GM12878 (cell line): Measurements from ENCODE around the gene ZCCHC4. TPM values are rescaled to one million over a fixed set of nuclear protein-coding genes. Genes with fewer than 3 reads are reported as not detected.

Source experiments
- ATAC-seq: fragments of 200-7000 bp; cut with Tn5 transposase; 3 replicates; pipeline ENCODE4 v1.9.1; 2020; ENCODE audit warnings: mild to moderate bottlenecking, moderate library complexity
- BruUV-seq: library from RNA; stranded (reverse); fragments of 400-500 nt; replicated peaks from 2 replicates; lab custom pipeline; 2021; lab: Mats Ljungman, UMichigan
- CTCF ChIA-PET: fragments of 300-600 bp; sonication (Branson Sonifier 250); formaldehyde crosslinking; extraction: SDS; loops from one replicate; lab custom pipeline; 2021; ENCODE audit warnings: inconsistent platforms; lab: Yijun Ruan, JAX
- POLR2A ChIA-PET: fragments of 350-600 bp; formaldehyde crosslinking; extraction: SDS; loops from one replicate; lab custom pipeline; 2021; ENCODE audit warnings: inconsistent platforms; lab: Charles Lee
- RAD21 ChIA-PET: fragments of 300-600 bp; sonication (Branson Sonifier 250); formaldehyde crosslinking; loops from one replicate; lab custom pipeline; 2023; ENCODE audit warnings: antibody characterized with exemption; ENCODE audit not compliant: unreplicated experiment; lab: Charles Lee
- SMC1A ChIA-PET: fragments of 300-600 bp; sonication (Branson Sonifier 250); formaldehyde crosslinking; loops from one replicate; lab custom pipeline; 2023; ENCODE audit not compliant: unreplicated experiment, uncharacterized antibody; lab: Charles Lee
- DNase-seq: peaks from one replicate; pipeline ENCODE4 v3.0.0-alpha.2; 2011; ENCODE audit warnings: low read depth, low spot score
- FAIRE-seq: peaks from 3 replicates; lab custom pipeline; 2011; peaks lifted over from hg19 to GRCh38; lab: Jason Lieb, UNC
- H2AFZ ChIP-seq: 2 replicates; pipeline ENCODE4 v1.6.0; 2011; ENCODE audit warnings: low read depth, low read length, control low read depth; ENCODE audit not compliant: control insufficient read depth
- H3K27ac ChIP-seq: 2 replicates; pipeline ENCODE4 v1.5.1; 2011; ENCODE audit warnings: control low read depth; ENCODE audit not compliant: control insufficient read depth, insufficient read depth
- H3K27me3 ChIP-seq, 2 experiments: replicated peaks in 1 of 2; 2 replicates each; pipeline versions ENCODE4 v1.6.0 to v1.6.1; 2011; ENCODE audit warnings: low read length in 1 of 2; ENCODE audit not compliant: control insufficient read depth in 2 of 2, insufficient read depth in 2 of 2
- H3K36me3 ChIP-seq, 2 experiments: 2 replicates each; pipeline ENCODE4 v1.5.1; 2011; ENCODE audit warnings: low read length in 1 of 2; ENCODE audit not compliant: control insufficient read depth in 2 of 2, insufficient read depth in 2 of 2
- H3K4me1 ChIP-seq: 2 replicates; pipeline ENCODE4 v1.6.1; 2011; ENCODE audit warnings: mild to moderate bottlenecking, low read length, moderate library complexity, mixed read lengths; ENCODE audit not compliant: control insufficient read depth, insufficient read depth
- H3K4me2 ChIP-seq: 2 replicates; pipeline ENCODE4 v1.6.0; 2011; ENCODE audit warnings: control low read depth; ENCODE audit not compliant: control insufficient read depth, insufficient read depth
- H3K4me3 ChIP-seq: fragments of 200-600 bp; sonication (generic); 2 replicates; pipeline ENCODE4 v1.5.1; 2016
- H3K79me2 ChIP-seq: 2 replicates; pipeline ENCODE4 v1.6.0; 2011; ENCODE audit warnings: low read length; ENCODE audit not compliant: control insufficient read depth, insufficient read depth
- H3K9ac ChIP-seq: 2 replicates; pipeline ENCODE4 v1.8.0; 2011; ENCODE audit warnings: low read length, control low read depth, mixed read lengths; ENCODE audit not compliant: control insufficient read depth, insufficient read depth
- H3K9me3 ChIP-seq: replicated peaks from 3 replicates; pipeline ENCODE4 v1.5.1; 2011; ENCODE audit warnings: mild to moderate bottlenecking, low read length; ENCODE audit not compliant: control insufficient read depth, insufficient read depth
- H4K20me1 ChIP-seq: 2 replicates; pipeline ENCODE4 v1.6.0; 2011; ENCODE audit not compliant: control insufficient read depth, insufficient read depth
- EGR1 ChIP-seq, 2 experiments: IDR thresholded peaks; 1 replicate in 1 of 2; 2 replicates in 1 of 2; pipeline ENCODE4 v1.6.1; 2011 to 2012; ENCODE audit warnings: low read depth in 2 of 2, low read length in 2 of 2, borderline replicate concordance in 1 of 2, mild to moderate bottlenecking in 1 of 2, moderate library complexity in 1 of 2
- EP300 ChIP-seq, 2 experiments: fragments of 150-350 bp in 1 of 2; IDR thresholded peaks; 2 replicates each; pipeline ENCODE4 v1.6.1; 2011 to 2012; ENCODE audit warnings: low read depth in 2 of 2, low read length in 2 of 2, borderline replicate concordance in 1 of 2, improper control_type of control experiment in 1 of 2, inconsistent platforms in 1 of 2; ENCODE audit not compliant: control insufficient read depth in 1 of 2
- GABPA ChIP-seq: IDR thresholded peaks from 2 replicates; pipeline ENCODE4 v1.6.1; 2014; ENCODE audit warnings: antibody characterized with exemption, low read depth, mild to moderate bottlenecking, inconsistent platforms
- KAT2A ChIP-seq: conservative IDR thresholded peaks from 2 replicates; pipeline ENCODE4 v1.6.1; 2011; ENCODE audit warnings: low read depth, low read length; ENCODE audit not compliant: control insufficient read depth
- MTA3 ChIP-seq: IDR thresholded peaks from 2 replicates; pipeline ENCODE4 v1.6.1; 2012; ENCODE audit warnings: low read length, inconsistent platforms, borderline replicate concordance
- MYB ChIP-seq: fragments of 150-350 bp; IDR thresholded peaks from 2 replicates; pipeline ENCODE4 v1.6.1; 2014; ENCODE audit warnings: mild to moderate bottlenecking, low read depth, low read length, borderline replicate concordance
- SUZ12 ChIP-seq: fragments of 200-600 bp; sonication (generic); IDR thresholded peaks from one replicate; pipeline ENCODE4 v1.6.1; 2018; ENCODE audit warnings: antibody characterized with exemption, mild to moderate bottlenecking; ENCODE audit not compliant: unreplicated experiment
- WRNIP1 ChIP-seq: IDR thresholded peaks from 2 replicates; pipeline ENCODE4 v1.6.1; 2011; ENCODE audit warnings: low read depth, low read length, improper control_type of control experiment, borderline replicate concordance
- ZNF217 ChIP-seq: fragments of 450-650 bp; IDR thresholded peaks from 2 replicates; pipeline ENCODE4 v1.6.1; 2017; ENCODE audit warnings: antibody characterized with exemption, mild to moderate bottlenecking
- ZNF384 ChIP-seq: IDR thresholded peaks from 2 replicates; pipeline ENCODE4 v1.6.1; 2012; ENCODE audit warnings: low read depth, mild to moderate bottlenecking, low read length, improper control_type of control experiment, borderline replicate concordance
- ZNF622 ChIP-seq: fragments of 450-650 bp; IDR thresholded peaks from 2 replicates; pipeline ENCODE4 v1.6.1; 2017; ENCODE audit warnings: mild to moderate bottlenecking, inconsistent platforms
- WGBS: methylation state at CpG from one replicate; pipeline ENCODE4 v1.1.6; 2016; ENCODE audit warnings: low lambda C conversion rate; ENCODE audit not compliant: insufficient replicate concordance, insufficient coverage; ENCODE audit errors: missing lambda C conversion rate; 5-methylcytosine and 5-hydroxymethylcytosine counted together
- in situ Hi-C: fragments of 300-500 bp; cut with MboI; formaldehyde crosslinking; loops from 9 replicates; pipeline ENCODE4 v1.14.3; 2018; ENCODE audit warnings: mixed read lengths
- intact Hi-C: fragments of 100-400 bp; cut with micrococcal nuclease; formaldehyde crosslinking; loops from one replicate; pipeline ENCODE4 v1.14.2; 2022; ENCODE audit not compliant: unreplicated experiment
- polyA plus RNA-seq, 11 experiments: library from polyadenylated mRNA; depleted of rRNA in 4 of 11; unstranded in 6 of 11; stranded (reverse) in 5 of 11; fragments of >200 nt; fragmentation: Nextera tagmentation in 4 of 11; fragmentation: Illumina TruSeq in 1 of 11; extraction: Ambion mirVana in 4 of 11; extraction: Trizol in 1 of 11; gene quantifications; 1 replicate in 1 of 11; 2 replicates in 10 of 11; pipeline versions ENCODE4 v1.2.1 to v1.2.3, GENCODE V29; 2011 to 2016; ENCODE audit warnings: inconsistent platforms in 2 of 11, missing spikeins in 2 of 11, low read depth in 1 of 11
- total RNA-seq, 4 experiments: library from RNA; depleted of rRNA in 3 of 4; stranded (reverse); fragments of >200 nt in 3 of 4; fragmentation: Illumina TruSeq in 1 of 4; extraction: Trizol in 1 of 4; gene quantifications; 2 replicates each; pipeline versions ENCODE4 v1.2.1 to v1.2.3, GENCODE V29; 2013 to 2021
- TF ChIP-seq, protein P1 (sequence below): fragments of 450-650 bp; formaldehyde crosslinking; IDR thresholded peaks from 2 replicates; pipeline ENCODE4 v1.5.0; 2022; ENCODE audit warnings: mild to moderate bottlenecking, missing genetic modification characterization

Gene ZCCHC4
- total and polyA plus RNA-seq, 10 of the 15 experiments (the other 5 are each of a cell fraction or from before 2014, with no cell fraction given), result 3.2 to 17.7 (median 12.7) TPM

- H4K20me1 ChIP-seq, result no peaks in the 10 kb centered on the region
- BruUV-seq, result no TSS peak
- no peaks in the 10 kb centered on the region for H3K27me3 ChIP-seq
- H2AFZ ChIP-seq, result no peak overlapping the region
- intact Hi-C loops (no loop called here), in situ Hi-C loops (loop anchor here (25.0 kb wide), 1 partner anchor 174 kb away; no protein-coding TSS in a partner anchor)
- ChIA-PET SMC1A (no interaction called here), CTCF (no interaction called here), RAD21 (no interaction called here), POLR2A (no interaction called here)
- WGBS, result 100% methylated on average over 9 of the region's 9 CpGs
- H3K9me3 ChIP-seq, result no peaks in the 10 kb centered on the region
- TF ChIP-seq SUZ12, result no peak
- DNase-seq, result no peak
- FAIRE-seq, result no peak
- H3K36me3 ChIP-seq, result no peaks in the 10 kb centered on the region
- no peak overlapping the region for H3K9ac ChIP-seq
- no peak overlapping the region for H3K27ac ChIP-seq
- no peak overlapping the region for H3K4me2 ChIP-seq
- no peaks in the 10 kb centered on the region for H3K4me1 ChIP-seq
- no peaks in the 10 kb centered on the region for H3K79me2 ChIP-seq
- H3K4me3 ChIP-seq, result no peak overlapping the region
- ATAC-seq, result no peak
Measured at GRCh38 chr4:25361253-25361652, 48.7 kb downstream of the ZCCHC4 start.

DNA sequence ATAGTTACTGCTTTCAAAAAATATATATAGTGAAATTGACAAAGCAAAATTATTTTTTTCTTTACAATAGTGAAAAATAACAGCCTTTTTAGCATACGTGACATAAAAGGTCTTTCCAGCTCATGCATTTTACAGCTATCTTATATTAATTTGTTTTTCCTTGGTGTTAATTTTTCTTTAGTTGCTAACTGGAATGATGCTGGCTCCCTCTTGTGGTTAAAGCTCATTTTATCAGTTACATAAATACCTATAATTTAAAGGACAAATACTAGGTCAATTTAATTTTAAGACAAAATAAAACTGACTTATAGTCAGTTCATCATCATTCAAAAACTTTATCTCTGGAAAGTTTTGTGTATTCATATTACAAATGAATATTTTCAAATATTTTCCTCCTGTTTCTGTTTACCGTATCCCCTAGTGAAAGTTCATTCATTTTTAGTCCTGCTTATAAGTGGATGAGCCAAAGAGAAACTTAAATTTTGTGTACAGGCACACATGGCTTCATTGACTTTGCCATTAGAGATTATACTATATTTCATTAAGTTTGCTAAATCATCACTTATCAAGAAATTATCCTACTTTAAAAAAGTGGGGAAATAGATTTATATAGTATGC lies 54.5 kb downstream of the ZCCHC4 start:
- intact Hi-C loops (loop anchor here (1.0 to 2.0 kb wide), 2 partner anchors 187 to 386 kb away; no protein-coding TSS in a partner anchor), in situ Hi-C loops (loop anchor here (25.0 kb wide), 1 partner anchor 180 kb away; no protein-coding TSS in a partner anchor)
- H4K20me1 ChIP-seq, result no peaks in the 10 kb centered on the region
- no TSS peak for BruUV-seq
- no peak overlapping the region for H2AFZ ChIP-seq
- ATAC-seq (peak; percentile 31; the same call in 1 of the 3 replicates), FAIRE-seq (no peak), DNase-seq (no peak)
- H3K36me3 ChIP-seq, result 0 out of 4 replicates have a peak, but pooled peaks cover 0 to 5% of the 10 kb centered on the region in 2 experiments
- no peak overlapping the region for H3K9ac ChIP-seq
- no peaks in the 10 kb centered on the region for H3K9me3 ChIP-seq
- H3K27me3 ChIP-seq, result no peaks in the 10 kb centered on the region
- ChIA-PET RAD21 (interaction anchor here (0.7 to 3.6 kb wide), 17 partner anchors 11 to 830 kb away, joined by 3 to 20 read pairs (median 4); partner anchors contain the start of genes PI4K2B, SEPSECS and ZCCHC4), POLR2A (interaction anchor here (1.4 to 2.4 kb wide), 2 partner anchors 10 to 11 kb away, joined by 3 to 8 read pairs; no protein-coding TSS in a partner anchor), CTCF (interaction anchor here (0.6 to 5.2 kb wide), 40 partner anchors 10 to 878 kb away, joined by 3 to 100 read pairs (median 5); partner anchors contain the start of genes ANAPC4, PI4K2B, SEPSECS and ZCCHC4), SMC1A (interaction anchor here (0.8 to 5.0 kb wide), 19 partner anchors 10 to 387 kb away, joined by 3 to 38 read pairs (median 8); partner anchors contain the start of genes ANAPC4, PI4K2B and SEPSECS)
- no peaks in the 10 kb centered on the region for H3K79me2 ChIP-seq
- H3K4me2 ChIP-seq, result no peak overlapping the region
- WGBS, result 48% methylated on average over 2 of the region's 2 CpGs
- no peak overlapping the region for H3K27ac ChIP-seq
- H3K4me1 ChIP-seq, result no peaks in the 10 kb centered on the region
- H3K4me3 ChIP-seq, result no peak overlapping the region
- no peak for TF ChIP-seq MYB
- TF ChIP-seq WRNIP1, result no peak
- no peak for TF ChIP-seq GABPA
- no peak for TF ChIP-seq ZNF217
- no peak for TF ChIP-seq KAT2A
- no peak for TF ChIP-seq EGR1 (IDR thresholded peaks at IDR 0.05; ENCODE audit: borderline replicate concordance in 1 of 2, low read depth in 2 of 2, low read length in 2 of 2)
- TF ChIP-seq ZNF384, result no peak
- TF ChIP-seq MTA3, result no peak
- no peak for TF ChIP-seq EP300 (IDR thresholded peaks at IDR 0.05; ENCODE audit: borderline replicate concordance in 1 of 2, control insufficient read depth in 1 of 2, low read depth in 2 of 2, low read length in 2 of 2)
- TF ChIP-seq, protein P1, sequence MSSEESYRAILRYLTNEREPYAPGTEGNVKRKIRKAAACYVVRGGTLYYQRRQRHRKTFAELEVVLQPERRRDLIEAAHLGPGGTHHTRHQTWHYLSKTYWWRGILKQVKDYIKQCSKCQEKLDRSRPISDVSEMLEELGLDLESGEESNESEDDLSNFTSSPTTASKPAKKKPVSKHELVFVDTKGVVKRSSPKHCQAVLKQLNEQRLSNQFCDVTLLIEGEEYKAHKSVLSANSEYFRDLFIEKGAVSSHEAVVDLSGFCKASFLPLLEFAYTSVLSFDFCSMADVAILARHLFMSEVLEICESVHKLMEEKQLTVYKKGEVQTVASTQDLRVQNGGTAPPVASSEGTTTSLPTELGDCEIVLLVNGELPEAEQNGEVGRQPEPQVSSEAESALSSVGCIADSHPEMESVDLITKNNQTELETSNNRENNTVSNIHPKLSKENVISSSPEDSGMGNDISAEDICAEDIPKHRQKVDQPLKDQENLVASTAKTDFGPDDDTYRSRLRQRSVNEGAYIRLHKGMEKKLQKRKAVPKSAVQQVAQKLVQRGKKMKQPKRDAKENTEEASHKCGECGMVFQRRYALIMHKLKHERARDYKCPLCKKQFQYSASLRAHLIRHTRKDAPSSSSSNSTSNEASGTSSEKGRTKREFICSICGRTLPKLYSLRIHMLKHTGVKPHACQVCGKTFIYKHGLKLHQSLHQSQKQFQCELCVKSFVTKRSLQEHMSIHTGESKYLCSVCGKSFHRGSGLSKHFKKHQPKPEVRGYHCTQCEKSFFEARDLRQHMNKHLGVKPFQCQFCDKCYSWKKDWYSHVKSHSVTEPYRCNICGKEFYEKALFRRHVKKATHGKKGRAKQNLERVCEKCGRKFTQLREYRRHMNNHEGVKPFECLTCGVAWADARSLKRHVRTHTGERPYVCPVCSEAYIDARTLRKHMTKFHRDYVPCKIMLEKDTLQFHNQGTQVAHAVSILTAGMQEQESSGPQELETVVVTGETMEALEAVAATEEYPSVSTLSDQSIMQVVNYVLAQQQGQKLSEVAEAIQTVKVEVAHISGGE (CRISPR knock-in tag), result no peak
- no peak for TF ChIP-seq ZNF622
